ENCODE measurements around the gene UTP25.
"Not testable (repeated sequence)": the region's sequence is repeated elsewhere in the genome, so short reads cannot be mapped to it uniquely, and the experiment has no call there.

The UTP25 gene

DNA sequence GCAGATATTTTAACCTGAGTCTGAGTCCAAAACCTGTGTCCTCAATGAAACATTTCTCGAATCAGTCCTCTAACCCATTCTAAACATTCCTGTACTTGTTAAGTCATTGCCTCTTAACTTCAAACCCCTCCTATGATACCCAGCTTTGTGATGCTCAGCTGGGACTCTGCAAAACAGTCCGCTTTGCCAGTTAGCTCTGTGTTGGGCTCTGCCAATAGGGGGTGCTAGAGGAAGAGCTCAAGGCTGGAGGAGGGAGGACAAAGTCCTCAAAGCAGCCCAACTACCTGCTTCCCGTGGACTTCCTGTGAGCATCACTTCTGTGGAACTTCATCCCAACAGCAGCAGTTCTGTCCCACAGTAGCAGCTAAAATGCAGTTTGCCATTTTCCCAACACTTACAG lies 72.2 kb downstream of the UTP25 start:
- DNase-seq = no peak

DNA sequence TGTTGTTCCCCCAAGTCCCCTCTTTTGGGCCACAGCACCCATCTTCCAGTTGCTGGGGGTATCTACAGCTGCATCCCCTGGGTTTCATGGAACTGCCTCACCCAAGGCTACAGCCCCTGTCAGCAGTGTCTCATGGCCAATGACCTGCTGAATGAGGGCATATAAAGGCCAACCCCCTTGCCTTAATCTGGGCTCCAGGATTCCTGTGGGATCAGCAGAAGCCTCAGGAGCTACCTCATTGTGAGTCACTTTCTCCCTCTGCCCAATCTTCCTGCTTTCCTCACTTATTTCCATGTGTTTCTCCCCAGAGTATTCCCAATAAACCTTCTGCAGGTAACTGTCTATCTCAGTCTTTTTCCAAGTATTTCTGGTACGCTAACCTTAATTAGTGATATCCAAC lies 73.0 kb downstream of the UTP25 start:
- no peak for DNase-seq

DNA sequence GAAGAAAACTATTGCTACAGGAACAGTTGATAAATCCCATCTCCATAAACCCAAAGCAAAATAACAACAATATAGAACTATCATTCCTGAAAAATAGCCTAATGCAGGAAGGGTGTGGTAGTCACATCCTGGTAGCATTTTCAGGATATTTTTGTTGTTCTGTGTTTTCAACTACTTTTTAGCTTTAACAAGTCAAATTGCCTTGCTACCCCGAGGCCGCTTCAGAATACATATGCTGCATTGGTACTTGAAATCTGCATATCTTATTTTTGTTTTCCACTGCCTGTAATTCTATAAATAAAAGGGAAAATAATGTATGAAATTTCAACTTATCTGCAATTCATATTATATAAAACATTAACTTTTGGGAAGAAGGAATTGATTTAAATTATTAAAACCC lies 73.4 kb downstream of the UTP25 start:
- no peak for DNase-seq

DNA sequence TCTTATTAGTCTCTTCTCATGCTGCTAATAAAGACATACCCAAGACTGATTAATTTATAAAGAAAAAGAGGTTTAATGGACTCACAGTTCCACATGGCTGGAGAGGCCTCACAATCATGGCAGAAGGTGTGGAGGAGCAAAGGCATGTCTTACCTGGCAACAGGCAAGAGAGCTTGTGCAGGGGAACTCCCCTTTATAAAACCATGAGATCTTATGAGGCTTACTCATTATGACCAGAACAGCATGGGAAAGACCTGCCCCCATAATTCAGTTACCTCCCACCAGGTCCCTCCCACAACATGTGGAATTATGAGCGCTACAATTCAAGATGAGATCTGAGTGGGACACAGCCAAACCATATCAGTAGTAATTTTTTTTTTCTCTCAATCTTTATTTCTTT lies 77.0 kb downstream of the UTP25 start:
- not testable (repeated sequence) for DNase-seq
